ENCODE results near the gene METTL26.
A peak's percentile ranks its signal among the peaks of the same experiment; 100 is the strongest.

The METTL26 gene

GRCh38 chr16:640614-641013, 4.5 kb upstream of the METTL26 start:
- Histone ChIP-seq H3K9me3 (replicated peaks in 1 of 11) (no peaks in the 10 kb centered on the region), H3K4me2 (peak overlapping the region; percentile 86 to 100 (median 99)), H3K9ac (peak overlapping the region; percentile 76 to 92 (median 87); a peak in 18 of 22 replicates), H3K36me3 (peaks cover 0 to 18% (median 7%) of the 10 kb centered on the region in 11 experiments; a peak in 7 of 22 replicates), H3K4me3 (peak overlapping the region; percentile 76 to 95 (median 86); a peak in 18 of 20 replicates), H3K27ac (peak overlapping the region in 7 of 11 experiments; percentile 81 to 91 (median 89); a peak in 10 of 22 replicates), H3K4me1 (peaks cover 61 to 77% (median 69%) of the 10 kb centered on the region in 10 experiments), H4K20me1 (peaks cover 14 to 34% (median 29%) of the 10 kb centered on the region in 11 experiments; a peak in 18 of 22 replicates), H3K27me3 (no peaks in the 10 kb centered on the region)
- TF ChIP-seq Cebpa-rat (IDR thresholded peaks at IDR 0.05) = no peak

- peak overlapping the region in 8 of 11 experiments; percentile 2 to 63 (median 50); a peak in 12 of 22 replicates for H3K9ac ChIP-seq
- peak overlapping the region; percentile 66 to 100 (median 83) for H3K4me2 ChIP-seq
- H3K4me1 ChIP-seq = peaks cover 62 to 74% (median 71%) of the 10 kb centered on the region in 10 experiments
- H3K27me3 ChIP-seq = no peaks in the 10 kb centered on the region
- TF ChIP-seq Cebpa-rat (IDR thresholded peaks at IDR 0.05) = no peak
- peaks cover 14 to 36% (median 24%) of the 10 kb centered on the region in 11 experiments; a peak in 20 of 22 replicates for H4K20me1 ChIP-seq
- H3K4me3 ChIP-seq = 0 out of 20 replicates have a peak overlapping the region, but pooled peaks of 4 of the 10 experiments have one; percentile 3 to 24 (median 14)
- H3K27ac ChIP-seq = peak overlapping the region in 8 of 11 experiments; percentile 31 to 69 (median 52); a peak in 14 of 22 replicates
- peaks cover 5 to 15% (median 8%) of the 10 kb centered on the region in 11 experiments; a peak in 19 of 22 replicates for H3K36me3 ChIP-seq
- H3K9me3 ChIP-seq (replicated peaks in 1 of 11) = no peaks in the 10 kb centered on the region
Observed at GRCh38 chr16:638836-639235, 2.7 kb upstream of the METTL26 start.

- no peak for TF ChIP-seq Cebpa-rat (IDR thresholded peaks at IDR 0.05)
- H3K9me3 ChIP-seq (replicated peaks in 1 of 11) = no peaks in the 10 kb centered on the region
- peak overlapping the region in 2 of 10 experiments; percentile 56 to 59; a peak in 3 of 20 replicates for H3K4me3 ChIP-seq
- H4K20me1 ChIP-seq = peaks cover 6 to 36% (median 25%) of the 10 kb centered on the region in 11 experiments; a peak in 21 of 22 replicates
- peaks cover 55 to 67% (median 64%) of the 10 kb centered on the region in 10 experiments for H3K4me1 ChIP-seq
- H3K9ac ChIP-seq = peak overlapping the region in 8 of 11 experiments; percentile 28 to 72 (median 64); a peak in 8 of 22 replicates
- H3K27me3 ChIP-seq = no peaks in the 10 kb centered on the region
- H3K4me2 ChIP-seq = peak overlapping the region; percentile 77 to 98 (median 87)
- H3K27ac ChIP-seq = peak overlapping the region in 8 of 11 experiments; percentile 19 to 61 (median 40); a peak in 11 of 22 replicates
- peaks cover 12 to 20% (median 16%) of the 10 kb centered on the region in 11 experiments; a peak in 21 of 22 replicates for H3K36me3 ChIP-seq
Observed at GRCh38 chr16:638034-638543, 2.0 kb upstream of the METTL26 start.

- Histone ChIP-seq H3K36me3 (peaks cover 15 to 26% (median 23%) of the 10 kb centered on the region in 11 experiments; a peak in 21 of 22 replicates), H4K20me1 (peaks cover 0 to 36% (median 27%) of the 10 kb centered on the region in 11 experiments; a peak in 19 of 22 replicates), H3K27me3 (no peaks in the 10 kb centered on the region), H3K4me1 (peaks cover 49 to 59% (median 56%) of the 10 kb centered on the region in 10 experiments), H3K4me3 (peak overlapping the region; percentile 85 to 98 (median 93)), H3K4me2 (peak overlapping the region; percentile 86 to 98 (median 96)), H3K9ac (peak overlapping the region; percentile 82 to 96 (median 91); a peak in 20 of 22 replicates), H3K9me3 (replicated peaks in 1 of 11) (no peaks in the 10 kb centered on the region), H3K27ac (peak overlapping the region in 10 of 11 experiments; percentile 19 to 91 (median 86); a peak in 19 of 22 replicates)
- no peak for TF ChIP-seq Cebpa-rat (IDR thresholded peaks at IDR 0.05)
Observed at GRCh38 chr16:637081-638018, 1.2 kb upstream of the METTL26 start.

- no peaks in the 10 kb centered on the region for H3K27me3 ChIP-seq
- no peak for TF ChIP-seq Cebpa-rat (IDR thresholded peaks at IDR 0.05)
- peak overlapping the region; percentile 82 to 98 (median 93) for H3K4me2 ChIP-seq
- H3K4me3 ChIP-seq = peak overlapping the region; percentile 85 to 98 (median 93)
- H3K9ac ChIP-seq = peak overlapping the region; percentile 82 to 96 (median 91)
- H3K9me3 ChIP-seq (replicated peaks in 1 of 11) = no peaks in the 10 kb centered on the region
- H3K36me3 ChIP-seq = peaks cover 15 to 28% (median 23%) of the 10 kb centered on the region in 11 experiments; a peak in 21 of 22 replicates
- H3K27ac ChIP-seq = peak overlapping the region; percentile 81 to 93 (median 87); a peak in 21 of 22 replicates
- peaks cover 52 to 59% (median 55%) of the 10 kb centered on the region in 10 experiments for H3K4me1 ChIP-seq
- peaks cover 0 to 47% (median 36%) of the 10 kb centered on the region in 11 experiments; a peak in 19 of 22 replicates for H4K20me1 ChIP-seq
Observed at GRCh38 chr16:635573-636205, 416 bp downstream of the METTL26 start.

GRCh38 chr16:634996-635395, 1.1 kb downstream of the METTL26 start:
- H3K4me3 ChIP-seq = peak overlapping the region; percentile 85 to 98 (median 93)
- peaks cover 0 to 54% (median 36%) of the 10 kb centered on the region in 11 experiments; a peak in 19 of 22 replicates for H4K20me1 ChIP-seq
- peak overlapping the region; percentile 82 to 96 (median 91) for H3K9ac ChIP-seq
- H3K27me3 ChIP-seq = no peaks in the 10 kb centered on the region
- H3K9me3 ChIP-seq (replicated peaks in 1 of 11) = no peaks in the 10 kb centered on the region
- H3K4me2 ChIP-seq = peak overlapping the region; percentile 82 to 98 (median 93)
- peaks cover 15 to 28% (median 23%) of the 10 kb centered on the region in 11 experiments; a peak in 21 of 22 replicates for H3K36me3 ChIP-seq
- no peak for TF ChIP-seq Cebpa-rat (IDR thresholded peaks at IDR 0.05)
- peak overlapping the region in 7 of 11 experiments; percentile 81 to 89 (median 85); a peak in 12 of 22 replicates for H3K27ac ChIP-seq
- peaks cover 51 to 59% (median 54%) of the 10 kb centered on the region in 10 experiments for H3K4me1 ChIP-seq

- Histone ChIP-seq H3K9me3 (replicated peaks in 1 of 11) (no peaks in the 10 kb centered on the region), H3K36me3 (peaks cover 15 to 32% (median 25%) of the 10 kb centered on the region in 11 experiments; a peak in 21 of 22 replicates), H3K4me3 (peak overlapping the region in 4 of 10 experiments; percentile 85 to 98 (median 90); a peak in 3 of 20 replicates), H3K9ac (peak overlapping the region in 9 of 11 experiments; percentile 82 to 94 (median 91); a peak in 11 of 22 replicates), H3K27me3 (no peaks in the 10 kb centered on the region), H3K27ac (no peak overlapping the region), H3K4me1 (peaks cover 43 to 53% (median 47%) of the 10 kb centered on the region in 10 experiments), H3K4me2 (peak overlapping the region in 8 of 11 experiments; percentile 82 to 97 (median 91); a peak in 11 of 22 replicates), H4K20me1 (peaks cover 0 to 61% (median 44%) of the 10 kb centered on the region in 11 experiments; a peak in 19 of 22 replicates)
- TF ChIP-seq Cebpa-rat (IDR thresholded peaks at IDR 0.05) = no peak
Observed at GRCh38 chr16:634051-634670, 1.9 kb downstream of the METTL26 start.

Data from BLaER1 treated with 17β-estradiol and CSF1 and Interleukin-3, amounts not matched to agents 10 nM and 100 nM (cell line).